ENCODE results near the gene SPATA13. TPM values are rescaled to one million over a fixed set of nuclear protein-coding genes. Genes with fewer than 3 reads are reported as not detected.

The SPATA13 gene
- total and polyA plus RNA-seq, 10 of the 15 experiments (the other 5 are each of a cell fraction or from before 2014, with no cell fraction given), result 2.4 to 11.1 (median 10.2) TPM

DNA sequence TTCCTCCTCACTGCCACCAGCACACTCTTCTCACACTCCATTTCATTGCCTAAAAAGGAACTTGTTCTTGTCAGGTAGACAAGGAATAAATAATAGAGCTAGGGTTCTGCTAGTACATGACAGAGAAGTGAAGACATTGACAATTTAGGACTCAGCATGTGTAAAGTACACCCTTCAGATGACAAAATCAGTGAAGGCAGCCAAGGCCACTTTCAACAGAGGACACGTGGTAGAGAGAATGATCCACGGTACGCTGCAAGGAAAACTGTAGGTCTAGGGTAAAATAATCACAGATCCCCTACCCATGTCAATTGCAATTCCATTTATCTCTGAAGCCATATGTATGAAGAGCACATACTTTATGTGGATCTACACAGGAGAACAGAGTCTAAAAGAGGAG, 7.2 kb upstream of the SPATA13 start:
- no peak overlapping the region for H2AFZ ChIP-seq (ENCODE audit: control insufficient read depth, low read depth, low read length)
- ChIA-PET CTCF (no interaction called here), POLR2A (no interaction called here), RAD21 (ENCODE audit: unreplicated experiment) (no interaction called here), SMC1A (ENCODE audit: uncharacterized antibody, unreplicated experiment) (interaction anchor here (0.9 kb wide), 1 partner anchor 92 kb away, joined by 3 read pairs; no protein-coding TSS in a partner anchor)
- H3K9me3 ChIP-seq (replicated peaks; ENCODE audit: control insufficient read depth, insufficient read depth, low read length), result no peaks in the 10 kb centered on the region
- H3K27ac ChIP-seq (ENCODE audit: control insufficient read depth, insufficient read depth), result no peak overlapping the region
- in situ Hi-C loops (cut with MboI), result no loop called here
- DNase-seq (ENCODE audit: low read depth, low spot score) (no peak), ATAC-seq (no peak), FAIRE-seq (no peak)
- H3K27me3 ChIP-seq (replicated peaks in 1 of 2; ENCODE audit: control insufficient read depth in 2 of 2, insufficient read depth in 2 of 2, low read length in 1 of 2), result peaks cover 2 to 11% of the 10 kb centered on the region in 2 experiments; a peak in 3 of 4 replicates
- H3K4me3 ChIP-seq, result no peak overlapping the region
- H4K20me1 ChIP-seq (ENCODE audit: control insufficient read depth, insufficient read depth), result no peaks in the 10 kb centered on the region
- H3K36me3 ChIP-seq (ENCODE audit: control insufficient read depth in 2 of 2, insufficient read depth in 2 of 2, low read length in 1 of 2), result no peaks in the 10 kb centered on the region
- H3K4me1 ChIP-seq (ENCODE audit: control insufficient read depth, insufficient read depth, low read length), result no peaks in the 10 kb centered on the region
- 44% methylated on average over 3 of the region's 3 CpGs for WGBS (ENCODE audit: insufficient coverage, insufficient replicate concordance, low lambda C conversion rate, missing lambda C conversion rate)
- no peak overlapping the region for H3K4me2 ChIP-seq (ENCODE audit: control insufficient read depth, insufficient read depth)
- BruUV-seq (replicated peaks), result no TSS peak
- intact Hi-C loops (cut with micrococcal nuclease; ENCODE audit: unreplicated experiment), result no loop called here
- H3K9ac ChIP-seq (ENCODE audit: control insufficient read depth, insufficient read depth, low read length), result no peak overlapping the region
- H3K79me2 ChIP-seq (ENCODE audit: control insufficient read depth, insufficient read depth, low read length), result no peaks in the 10 kb centered on the region
- TF ChIP-seq, protein P1, sequence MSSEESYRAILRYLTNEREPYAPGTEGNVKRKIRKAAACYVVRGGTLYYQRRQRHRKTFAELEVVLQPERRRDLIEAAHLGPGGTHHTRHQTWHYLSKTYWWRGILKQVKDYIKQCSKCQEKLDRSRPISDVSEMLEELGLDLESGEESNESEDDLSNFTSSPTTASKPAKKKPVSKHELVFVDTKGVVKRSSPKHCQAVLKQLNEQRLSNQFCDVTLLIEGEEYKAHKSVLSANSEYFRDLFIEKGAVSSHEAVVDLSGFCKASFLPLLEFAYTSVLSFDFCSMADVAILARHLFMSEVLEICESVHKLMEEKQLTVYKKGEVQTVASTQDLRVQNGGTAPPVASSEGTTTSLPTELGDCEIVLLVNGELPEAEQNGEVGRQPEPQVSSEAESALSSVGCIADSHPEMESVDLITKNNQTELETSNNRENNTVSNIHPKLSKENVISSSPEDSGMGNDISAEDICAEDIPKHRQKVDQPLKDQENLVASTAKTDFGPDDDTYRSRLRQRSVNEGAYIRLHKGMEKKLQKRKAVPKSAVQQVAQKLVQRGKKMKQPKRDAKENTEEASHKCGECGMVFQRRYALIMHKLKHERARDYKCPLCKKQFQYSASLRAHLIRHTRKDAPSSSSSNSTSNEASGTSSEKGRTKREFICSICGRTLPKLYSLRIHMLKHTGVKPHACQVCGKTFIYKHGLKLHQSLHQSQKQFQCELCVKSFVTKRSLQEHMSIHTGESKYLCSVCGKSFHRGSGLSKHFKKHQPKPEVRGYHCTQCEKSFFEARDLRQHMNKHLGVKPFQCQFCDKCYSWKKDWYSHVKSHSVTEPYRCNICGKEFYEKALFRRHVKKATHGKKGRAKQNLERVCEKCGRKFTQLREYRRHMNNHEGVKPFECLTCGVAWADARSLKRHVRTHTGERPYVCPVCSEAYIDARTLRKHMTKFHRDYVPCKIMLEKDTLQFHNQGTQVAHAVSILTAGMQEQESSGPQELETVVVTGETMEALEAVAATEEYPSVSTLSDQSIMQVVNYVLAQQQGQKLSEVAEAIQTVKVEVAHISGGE (CRISPR knock-in tag; IDR thresholded peaks at IDR 0.05), result no peak
- no peak for TF ChIP-seq TCF7 (IDR thresholded peaks at IDR 0.05; ENCODE audit: borderline replicate concordance)

Data from GM12878 (cell line).